ENCODE results near the gene SUCLG2. TPM values are rescaled to one million over a fixed set of nuclear protein-coding genes. Genes with fewer than 3 reads are reported as not detected.

Gene SUCLG2
- total and polyA plus RNA-seq, 3 experiments from 2014 or later, result 57.0 to 61.7 (median 59.9) TPM

DNA sequence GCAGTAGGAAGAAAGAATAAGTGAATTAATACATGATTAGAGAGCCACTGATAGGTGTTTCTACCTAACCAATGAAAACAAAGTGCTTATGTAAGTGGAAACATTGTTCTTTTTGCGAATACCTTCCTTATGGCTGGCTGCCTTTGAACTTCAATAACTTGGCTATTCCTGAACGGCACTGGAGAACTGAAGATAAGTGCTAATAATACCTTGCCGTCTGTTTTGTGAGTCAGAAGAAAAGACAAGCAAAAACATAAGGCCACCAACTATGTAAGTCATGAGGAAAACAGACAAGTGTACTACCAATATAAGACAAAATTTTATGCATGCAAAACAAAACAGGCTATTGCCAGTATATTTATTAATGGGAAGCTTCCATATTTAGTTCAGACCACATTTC is 160.6 kb downstream of the SUCLG2 start:
- Histone ChIP-seq H3K4me3 (ENCODE audit: low read length) (no peak overlapping the region), H3K36me3 (ENCODE audit: insufficient read depth, low read length) (peaks cover 16% of the 10 kb centered on the region), H3K4me1 (ENCODE audit: insufficient read depth, low read length) (no peaks in the 10 kb centered on the region), H3K9me3 (ENCODE audit: low read length) (no peaks in the 10 kb centered on the region), H3K27ac (ENCODE audit: low read depth, low read length) (no peak overlapping the region), H3K27me3 (ENCODE audit: insufficient read depth, low read length, poor library complexity, severe bottlenecking) (no peaks in the 10 kb centered on the region)
- no peaks in the 10 kb centered on the region for H3K9me3 Mint-ChIP-seq
- peaks cover 15 to 70% (median 37%) of the 10 kb centered on the region in 3 donors for H3K36me3 Mint-ChIP-seq
- no peak for DNase-seq
- H3K27ac Mint-ChIP-seq, result no peak overlapping the region
- ChIA-PET CTCF (no interaction called here), POLR2A (no interaction called here)
- H3K4me1 Mint-ChIP-seq, result peaks cover 2 to 12% (median 2%) of the 10 kb centered on the region in 3 donors
- no peak overlapping the region for H3K4me3 Mint-ChIP-seq
- no peaks in the 10 kb centered on the region for H3K27me3 Mint-ChIP-seq

GRCh38 chr3:67490658-67491057 is 163.8 kb downstream of the SUCLG2 start:
- no peak overlapping the region for H3K4me3 ChIP-seq (ENCODE audit: low read length)
- no peak overlapping the region for H3K4me3 Mint-ChIP-seq
- H3K27me3 Mint-ChIP-seq, result no peaks in the 10 kb centered on the region
- no peaks in the 10 kb centered on the region for H3K9me3 Mint-ChIP-seq
- ChIA-PET POLR2A (no interaction called here), CTCF (no interaction called here)
- H3K9me3 ChIP-seq (ENCODE audit: low read length), result no peaks in the 10 kb centered on the region
- no peaks in the 10 kb centered on the region for H3K4me1 ChIP-seq (ENCODE audit: insufficient read depth, low read length)
- DNase-seq, result no peak
- peaks cover 11% of the 10 kb centered on the region for H3K36me3 ChIP-seq (ENCODE audit: insufficient read depth, low read length)
- no peak overlapping the region for H3K27ac Mint-ChIP-seq
- peaks cover 2 to 12% (median 2%) of the 10 kb centered on the region in 3 donors for H3K4me1 Mint-ChIP-seq
- no peaks in the 10 kb centered on the region for H3K27me3 ChIP-seq (ENCODE audit: insufficient read depth, low read length, poor library complexity, severe bottlenecking)
- H3K36me3 Mint-ChIP-seq, result peaks cover 8 to 53% (median 29%) of the 10 kb centered on the region in 3 donors
- no peak overlapping the region for H3K27ac ChIP-seq (ENCODE audit: low read depth, low read length)

GRCh38 chr3:67489816-67490215 is 164.6 kb downstream of the SUCLG2 start:
- Histone ChIP-seq H3K4me1 (ENCODE audit: insufficient read depth, low read length) (no peaks in the 10 kb centered on the region), H3K4me3 (ENCODE audit: low read length) (no peak overlapping the region), H3K9me3 (ENCODE audit: low read length) (no peaks in the 10 kb centered on the region), H3K36me3 (ENCODE audit: insufficient read depth, low read length) (peaks cover 8% of the 10 kb centered on the region), H3K27ac (ENCODE audit: low read depth, low read length) (no peak overlapping the region), H3K27me3 (ENCODE audit: insufficient read depth, low read length, poor library complexity, severe bottlenecking) (no peaks in the 10 kb centered on the region)
- Mint-ChIP-seq H3K36me3 (peaks cover 2 to 45% (median 20%) of the 10 kb centered on the region in 3 donors), H3K4me3 (no peak overlapping the region), H3K9me3 (no peaks in the 10 kb centered on the region), H3K27me3 (no peaks in the 10 kb centered on the region), H3K27ac (no peak overlapping the region), H3K4me1 (peaks cover 3 to 18% (median 3%) of the 10 kb centered on the region in 3 donors)
- DNase-seq, result no peak
- ChIA-PET CTCF (no interaction called here), POLR2A (interaction anchor here (0.5 kb wide), 1 partner anchor 137 kb away, joined by 6 read pairs; no protein-coding TSS in a partner anchor)

DNA sequence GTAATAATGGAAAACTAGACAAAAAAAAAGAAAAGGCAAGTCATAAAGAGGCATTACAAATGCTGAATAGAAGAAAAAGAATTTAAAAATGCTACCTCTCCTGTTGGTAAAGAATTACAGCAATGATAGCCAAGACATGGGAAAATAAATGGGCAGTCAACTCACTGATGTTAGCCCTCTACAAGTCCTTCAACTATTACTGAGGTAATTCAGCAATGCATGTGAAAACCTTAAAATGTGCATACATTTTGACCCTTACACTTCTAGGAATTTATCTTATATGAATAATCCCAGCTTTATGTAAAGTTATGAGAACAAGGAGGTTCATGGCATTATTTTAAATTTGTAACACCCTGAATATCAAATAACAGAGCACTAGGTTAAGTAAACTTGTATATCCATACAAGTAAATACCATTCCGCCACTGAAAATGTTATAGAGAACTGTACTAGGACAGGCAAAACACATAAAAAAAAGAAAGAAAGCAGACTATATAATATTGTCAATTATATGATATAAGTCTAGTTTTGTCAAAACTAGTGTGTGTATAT is 166.8 kb downstream of the SUCLG2 start:
- H3K27me3 ChIP-seq (ENCODE audit: insufficient read depth, low read length, poor library complexity, severe bottlenecking), result no peaks in the 10 kb centered on the region
- no peaks in the 10 kb centered on the region for H3K36me3 ChIP-seq (ENCODE audit: insufficient read depth, low read length)
- POLR2A ChIA-PET, result no interaction called here
- no peaks in the 10 kb centered on the region for H3K9me3 ChIP-seq (ENCODE audit: low read length)
- H3K27me3 Mint-ChIP-seq, result no peaks in the 10 kb centered on the region
- H3K4me3 Mint-ChIP-seq, result no peak overlapping the region
- H3K4me1 ChIP-seq (ENCODE audit: insufficient read depth, low read length), result no peaks in the 10 kb centered on the region
- DNase-seq, result no peak
- H3K4me1 Mint-ChIP-seq, result peaks cover 12 to 27% (median 14%) of the 10 kb centered on the region in 3 donors
- no peaks in the 10 kb centered on the region for H3K9me3 Mint-ChIP-seq
- H3K27ac Mint-ChIP-seq, result no peak overlapping the region
- H3K4me3 ChIP-seq (ENCODE audit: low read length), result no peak overlapping the region
- peaks cover 12 to 42% (median 22%) of the 10 kb centered on the region in 3 donors for H3K36me3 Mint-ChIP-seq
- no peak overlapping the region for H3K27ac ChIP-seq (ENCODE audit: low read depth, low read length)
- CTCF ChIA-PET, result no interaction called here

DNA sequence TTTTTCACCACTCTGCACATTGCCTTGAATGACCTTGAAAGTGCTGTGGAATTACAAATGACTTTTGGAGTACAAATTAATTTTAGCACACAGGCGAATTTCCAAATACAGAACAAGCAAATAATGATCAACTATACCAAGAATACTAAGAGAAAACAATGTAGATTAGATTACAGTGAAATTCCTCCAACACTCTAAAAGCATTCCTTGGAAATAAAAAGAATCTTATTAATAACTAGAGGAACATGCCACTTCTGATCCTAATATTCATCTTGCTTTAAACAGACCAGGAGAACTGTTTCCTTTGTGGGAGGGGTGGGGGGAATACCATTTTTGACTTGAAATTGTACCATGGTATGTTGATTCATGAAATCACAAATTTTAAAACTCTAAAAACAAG is 167.5 kb downstream of the SUCLG2 start:
- H3K4me3 Mint-ChIP-seq, result no peak overlapping the region
- DNase-seq, result no peak
- H3K9me3 Mint-ChIP-seq, result no peaks in the 10 kb centered on the region
- no peak overlapping the region for H3K27ac Mint-ChIP-seq
- H3K27me3 ChIP-seq (ENCODE audit: insufficient read depth, low read length, poor library complexity, severe bottlenecking), result no peaks in the 10 kb centered on the region
- no peak overlapping the region for H3K4me3 ChIP-seq (ENCODE audit: low read length)
- no peaks in the 10 kb centered on the region for H3K9me3 ChIP-seq (ENCODE audit: low read length)
- H3K4me1 ChIP-seq (ENCODE audit: insufficient read depth, low read length), result no peaks in the 10 kb centered on the region
- no peaks in the 10 kb centered on the region for H3K27me3 Mint-ChIP-seq
- POLR2A ChIA-PET, result no interaction called here
- CTCF ChIA-PET, result no interaction called here
- peaks cover 12 to 27% (median 14%) of the 10 kb centered on the region in 3 donors for H3K4me1 Mint-ChIP-seq
- H3K36me3 Mint-ChIP-seq, result peaks cover 15 to 41% (median 21%) of the 10 kb centered on the region in 3 donors
- no peaks in the 10 kb centered on the region for H3K36me3 ChIP-seq (ENCODE audit: insufficient read depth, low read length)
- H3K27ac ChIP-seq (ENCODE audit: low read depth, low read length), result no peak overlapping the region

GRCh38 chr3:67484085-67484484 is 170.3 kb downstream of the SUCLG2 start:
- POLR2A ChIA-PET, result no interaction called here
- Histone ChIP-seq H3K4me3 (ENCODE audit: low read length) (no peak overlapping the region), H3K9me3 (ENCODE audit: low read length) (no peaks in the 10 kb centered on the region), H3K27ac (ENCODE audit: low read depth, low read length) (no peak overlapping the region), H3K27me3 (ENCODE audit: insufficient read depth, low read length, poor library complexity, severe bottlenecking) (no peaks in the 10 kb centered on the region), H3K4me1 (ENCODE audit: insufficient read depth, low read length) (no peaks in the 10 kb centered on the region), H3K36me3 (ENCODE audit: insufficient read depth, low read length) (no peaks in the 10 kb centered on the region)
- H3K27ac Mint-ChIP-seq, result no peak overlapping the region
- CTCF ChIA-PET, result no interaction called here
- H3K9me3 Mint-ChIP-seq, result no peaks in the 10 kb centered on the region
- H3K4me1 Mint-ChIP-seq, result peaks cover 10 to 19% (median 14%) of the 10 kb centered on the region in 3 donors
- DNase-seq, result no peak
- H3K36me3 Mint-ChIP-seq, result peaks cover 15 to 36% (median 18%) of the 10 kb centered on the region in 3 donors
- H3K4me3 Mint-ChIP-seq, result no peak overlapping the region
- H3K27me3 Mint-ChIP-seq, result no peaks in the 10 kb centered on the region

DNA sequence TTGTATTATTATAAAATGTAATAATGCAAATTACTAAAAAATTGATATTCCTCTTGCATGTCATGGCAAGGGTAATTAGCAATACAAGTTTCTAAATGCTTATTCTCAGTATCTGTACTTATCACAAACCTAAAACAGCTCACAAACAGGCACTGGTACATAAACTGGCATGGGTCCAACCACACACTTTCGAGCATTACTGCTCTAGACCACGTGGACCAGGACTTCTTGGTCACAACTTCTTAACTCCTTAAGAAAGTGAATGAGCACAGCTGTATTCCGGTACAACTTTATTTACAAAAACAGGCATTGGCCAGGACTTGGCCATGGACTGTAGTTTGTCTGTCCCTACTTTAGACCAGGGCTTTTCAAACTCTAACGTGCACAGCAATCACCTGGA is 173.3 kb downstream of the SUCLG2 start:
- DNase-seq, result no peak
- Mint-ChIP-seq H3K36me3 (peaks cover 20 to 45% (median 21%) of the 10 kb centered on the region in 3 donors), H3K9me3 (no peaks in the 10 kb centered on the region), H3K4me1 (peaks cover 10 to 15% (median 14%) of the 10 kb centered on the region in 3 donors), H3K27ac (no peak overlapping the region), H3K4me3 (no peak overlapping the region), H3K27me3 (no peaks in the 10 kb centered on the region)
- CTCF ChIA-PET, result no interaction called here
- H3K4me3 ChIP-seq (ENCODE audit: low read length), result no peak overlapping the region
- H3K36me3 ChIP-seq (ENCODE audit: insufficient read depth, low read length), result peaks cover 8% of the 10 kb centered on the region
- POLR2A ChIA-PET, result no interaction called here
- no peaks in the 10 kb centered on the region for H3K4me1 ChIP-seq (ENCODE audit: insufficient read depth, low read length)
- H3K27me3 ChIP-seq (ENCODE audit: insufficient read depth, low read length, poor library complexity, severe bottlenecking), result no peaks in the 10 kb centered on the region
- no peak overlapping the region for H3K27ac ChIP-seq (ENCODE audit: low read depth, low read length)
- no peaks in the 10 kb centered on the region for H3K9me3 ChIP-seq (ENCODE audit: low read length)

DNA sequence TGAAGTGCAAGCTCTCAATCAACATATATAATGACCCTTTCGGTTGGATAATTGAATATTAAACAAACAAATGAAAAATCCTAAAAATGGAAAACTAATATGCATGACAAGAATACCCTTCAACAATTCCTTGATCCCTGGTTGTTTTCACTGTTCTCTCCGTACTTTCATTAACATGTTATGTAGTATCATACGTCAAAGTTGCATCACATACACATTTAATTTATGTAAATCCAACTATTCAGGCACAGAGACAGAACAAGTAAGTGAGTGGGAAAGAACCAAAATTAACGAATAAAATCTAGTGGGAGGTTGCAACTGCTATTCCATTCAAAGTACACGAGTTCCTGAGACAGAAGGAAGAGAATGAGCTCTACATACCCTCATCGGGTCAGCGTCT is 176.0 kb downstream of the SUCLG2 start:
- Mint-ChIP-seq H3K27ac (no peak overlapping the region), H3K4me3 (no peak overlapping the region), H3K4me1 (peaks cover 0 to 3% (median 0%) of the 10 kb centered on the region in 3 donors), H3K27me3 (no peaks in the 10 kb centered on the region), H3K36me3 (peaks cover 17 to 59% (median 22%) of the 10 kb centered on the region in 3 donors), H3K9me3 (no peaks in the 10 kb centered on the region)
- no peaks in the 10 kb centered on the region for H3K4me1 ChIP-seq (ENCODE audit: insufficient read depth, low read length)
- no peak overlapping the region for H3K4me3 ChIP-seq (ENCODE audit: low read length)
- no peaks in the 10 kb centered on the region for H3K9me3 ChIP-seq (ENCODE audit: low read length)
- peaks cover 8% of the 10 kb centered on the region for H3K36me3 ChIP-seq (ENCODE audit: insufficient read depth, low read length)
- POLR2A ChIA-PET, result no interaction called here
- DNase-seq, result no peak
- H3K27ac ChIP-seq (ENCODE audit: low read depth, low read length), result no peak overlapping the region
- H3K27me3 ChIP-seq (ENCODE audit: insufficient read depth, low read length, poor library complexity, severe bottlenecking), result no peaks in the 10 kb centered on the region
- CTCF ChIA-PET, result no interaction called here
